GM21515 (cell line): ENCODE results near the gene LHFPL6.

ENCODE experiments used
- ATAC-seq: cut with Tn5 transposase; IDR thresholded peaks from one replicate; pipeline ENCODE4 v1.9.1; 2021; ENCODE audit not compliant: unreplicated experiment

LHFPL6 gene

DNA sequence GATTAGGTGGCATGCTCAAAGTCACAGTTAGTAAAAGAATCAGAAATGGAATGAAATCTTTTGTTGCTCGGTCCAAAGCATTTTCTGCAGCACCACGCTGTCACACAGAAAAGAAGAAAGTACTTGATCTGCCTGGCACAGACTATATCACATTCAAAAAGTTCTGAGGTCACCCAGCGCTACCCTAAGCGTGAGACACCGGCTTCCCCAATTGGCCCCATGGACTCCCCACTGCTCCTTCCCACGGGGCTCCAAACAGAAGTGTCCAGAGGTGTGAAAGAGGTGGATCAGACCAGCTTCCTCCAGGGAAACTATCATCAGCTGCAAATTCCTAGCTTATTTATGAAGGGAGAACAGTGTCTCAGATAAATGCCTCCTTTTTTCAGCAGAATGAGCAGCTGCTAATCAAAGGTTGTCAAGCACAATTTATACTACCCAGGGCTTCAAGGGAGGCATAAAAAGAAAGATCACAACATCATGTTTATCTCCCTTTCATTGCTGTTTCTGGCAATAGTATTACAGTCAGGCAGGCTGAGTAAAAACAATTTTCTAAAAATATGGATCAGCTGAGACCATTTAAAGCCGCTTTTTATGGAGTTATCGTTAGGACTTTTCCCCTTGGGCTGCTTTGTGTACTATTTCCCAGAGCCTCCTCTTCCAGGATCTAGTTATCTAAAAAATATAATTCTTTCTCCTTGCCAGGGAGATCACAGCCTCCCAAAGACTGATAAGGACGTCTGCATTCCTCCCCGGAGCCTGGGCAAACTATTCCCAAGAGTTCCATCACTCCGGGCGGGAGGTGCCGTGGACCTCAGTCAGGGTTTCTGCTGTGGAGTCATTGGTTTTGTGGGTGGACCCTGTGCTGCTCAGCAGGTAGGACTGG, 208.0 kb downstream of the LHFPL6 start:
- no peak for ATAC-seq

DNA sequence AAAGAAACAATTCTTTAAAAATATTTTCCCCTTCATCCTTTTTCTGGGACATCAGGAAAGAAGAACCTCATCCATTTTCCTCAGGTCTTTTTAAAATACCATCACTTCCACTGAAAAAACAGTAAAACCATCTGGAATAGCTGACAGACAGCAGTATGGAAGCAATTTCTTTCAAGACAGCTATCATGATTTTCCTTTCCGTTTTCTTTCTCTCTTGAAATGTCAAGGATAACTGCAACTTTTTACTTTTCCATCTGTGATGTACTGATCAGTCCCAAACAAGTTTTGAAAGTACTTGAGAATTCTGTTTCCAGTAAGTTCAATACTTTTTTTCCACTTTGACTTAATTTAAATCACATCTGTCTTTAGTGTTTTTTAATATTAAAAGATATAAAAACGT, 211.2 kb downstream of the LHFPL6 start:
- ATAC-seq: no peak

DNA sequence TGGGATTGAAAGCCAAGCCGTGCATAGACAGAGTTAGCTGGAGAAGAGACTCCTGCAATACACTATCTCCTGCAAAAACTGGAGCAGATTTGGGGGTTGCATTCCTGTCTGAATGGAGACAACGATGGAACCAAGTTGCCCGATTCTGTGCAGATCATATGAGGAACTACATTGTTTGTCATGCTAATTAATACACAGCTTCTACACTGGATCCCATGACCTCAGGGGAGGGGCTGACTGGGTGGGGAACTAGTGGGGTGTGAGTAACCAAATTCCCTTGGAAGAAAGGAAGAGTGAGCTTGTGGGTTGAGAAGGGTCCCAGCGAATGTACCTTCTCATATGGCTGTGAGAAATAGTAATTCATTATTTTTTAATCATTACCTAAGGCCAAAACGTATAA, 214.0 kb downstream of the LHFPL6 start:
- no peak for ATAC-seq

DNA sequence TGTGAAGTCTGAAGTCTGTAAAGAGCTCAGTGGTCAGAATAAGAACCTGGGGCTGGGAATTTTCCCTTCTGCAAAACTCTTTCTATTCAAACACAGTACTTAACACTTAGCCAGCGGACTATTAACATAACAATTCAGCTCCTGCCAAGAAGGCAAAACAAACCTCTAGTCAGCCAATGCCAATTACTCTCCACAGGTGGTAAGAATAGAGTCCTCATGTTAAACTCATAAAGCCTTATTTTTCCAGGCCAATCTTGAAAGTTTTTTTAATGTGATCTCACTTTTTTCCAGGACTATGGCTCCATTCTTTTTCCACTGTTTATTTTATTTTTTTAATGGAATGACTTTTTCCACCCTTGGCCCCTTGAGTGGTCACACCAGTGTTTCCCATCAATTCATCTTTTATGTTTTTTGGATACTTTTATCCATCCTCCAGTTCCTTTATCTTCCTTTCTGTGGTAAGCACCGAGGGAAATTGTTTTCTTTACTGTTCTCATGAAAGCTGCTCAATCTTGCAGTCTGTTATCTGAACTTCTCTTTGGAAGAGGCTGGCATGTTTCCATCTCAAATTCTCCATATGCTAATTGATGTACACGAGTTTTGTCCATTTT, 217.3 kb downstream of the LHFPL6 start:
- no peak for ATAC-seq

DNA sequence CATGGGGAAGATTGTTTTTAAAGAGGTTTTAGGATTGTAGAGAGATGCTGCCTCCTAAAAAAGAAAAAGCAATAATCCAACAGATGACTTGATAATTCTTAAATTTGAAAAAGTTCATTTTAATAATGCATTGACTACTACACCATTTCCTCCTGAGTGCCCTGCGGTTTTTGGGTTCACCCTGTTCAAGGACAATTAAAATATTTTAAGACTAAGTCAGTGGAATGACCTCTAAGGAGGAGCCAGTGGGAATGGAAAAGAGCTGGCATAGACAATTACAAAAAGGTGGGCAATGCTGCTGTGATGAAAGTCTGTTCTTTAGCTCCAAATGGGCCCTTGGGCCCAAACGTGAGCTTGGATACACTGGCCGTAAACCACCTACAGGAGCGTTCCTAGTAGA, 217.8 kb downstream of the LHFPL6 start:
- ATAC-seq: no peak

DNA sequence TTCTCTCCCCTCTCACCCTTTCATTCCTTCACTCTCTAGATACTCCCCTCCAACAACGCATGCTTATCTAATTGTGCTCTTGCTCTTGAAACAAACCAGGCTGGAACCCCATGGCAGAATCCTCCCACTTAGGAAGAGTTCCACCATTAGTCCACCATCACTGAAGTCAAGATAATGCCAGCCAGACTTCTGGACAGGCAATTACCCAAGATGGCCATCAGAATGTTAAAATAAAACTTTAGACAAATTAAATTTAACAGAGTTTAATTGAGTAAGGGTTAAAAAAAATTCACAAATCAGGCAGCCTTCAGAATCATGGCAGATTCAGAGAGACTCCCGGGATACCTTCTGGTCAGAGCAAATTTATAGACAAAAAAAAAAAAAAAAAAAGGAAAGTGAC, 221.5 kb downstream of the LHFPL6 start:
- ATAC-seq: no peak

DNA sequence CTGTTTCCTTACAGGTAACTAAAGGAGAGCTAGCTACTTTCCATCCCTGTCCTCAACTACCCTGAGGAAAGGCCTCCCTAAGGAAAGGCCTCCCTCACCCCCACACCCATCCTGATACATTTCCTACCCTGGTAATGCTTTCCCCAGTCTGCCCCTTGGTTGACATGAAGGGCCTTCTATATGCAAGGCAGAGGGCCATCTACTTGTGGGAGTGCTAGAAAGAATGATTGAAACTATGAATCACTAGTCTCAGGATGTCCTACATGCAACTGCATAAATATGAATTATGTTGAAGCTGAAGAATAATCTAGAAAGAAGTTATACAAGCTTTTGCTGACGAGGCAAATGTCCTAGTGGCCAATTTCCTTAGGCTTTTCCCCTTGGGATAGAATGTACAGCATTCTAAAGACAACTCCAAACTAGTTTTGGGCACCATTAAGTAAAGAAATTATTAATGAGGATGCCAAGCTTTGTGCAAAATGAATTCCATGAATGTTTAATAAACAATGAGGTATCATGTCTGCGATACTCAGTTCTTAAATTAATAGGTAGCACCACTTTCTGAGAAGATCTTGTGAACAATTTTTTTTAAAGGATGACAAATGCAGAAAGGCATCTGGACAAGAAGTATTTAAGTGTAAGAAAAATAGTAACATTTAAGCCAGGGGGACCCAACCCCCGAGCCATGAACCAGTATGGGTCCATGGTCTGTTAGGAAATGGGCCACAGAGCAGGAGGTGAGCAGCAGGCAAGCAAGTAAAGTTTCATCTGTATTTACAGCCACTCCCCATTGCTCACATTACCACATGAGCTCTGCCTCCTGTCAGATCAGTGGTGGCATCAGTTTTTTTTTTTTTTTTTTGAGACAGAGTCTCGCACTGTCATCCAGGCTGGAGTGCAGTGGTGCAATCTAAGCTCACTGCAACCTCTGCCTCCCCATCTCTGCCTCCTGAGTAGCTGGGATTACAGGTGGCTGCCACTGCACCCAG, 223.0 kb downstream of the LHFPL6 start:
- ATAC-seq: no peak

DNA sequence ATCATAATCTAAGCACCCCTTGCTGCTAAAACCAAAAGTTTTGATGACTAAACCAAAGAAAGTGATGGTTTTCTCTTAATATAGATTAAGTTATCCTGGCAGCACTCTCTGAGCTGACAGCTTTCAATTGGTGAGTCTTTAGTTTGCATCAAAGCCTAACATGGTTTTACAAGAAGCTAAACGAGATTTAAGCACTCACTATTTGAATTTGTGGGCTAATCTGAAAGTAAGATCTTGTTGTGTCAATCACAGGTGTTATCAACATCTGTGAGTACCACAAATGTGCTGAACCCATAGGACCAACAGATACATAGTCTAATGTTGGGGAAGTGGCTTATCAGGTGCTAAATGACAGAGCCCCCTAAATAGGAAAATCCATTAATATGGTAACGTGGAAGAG, 223.9 kb downstream of the LHFPL6 start:
- ATAC-seq: peak; percentile 85

DNA sequence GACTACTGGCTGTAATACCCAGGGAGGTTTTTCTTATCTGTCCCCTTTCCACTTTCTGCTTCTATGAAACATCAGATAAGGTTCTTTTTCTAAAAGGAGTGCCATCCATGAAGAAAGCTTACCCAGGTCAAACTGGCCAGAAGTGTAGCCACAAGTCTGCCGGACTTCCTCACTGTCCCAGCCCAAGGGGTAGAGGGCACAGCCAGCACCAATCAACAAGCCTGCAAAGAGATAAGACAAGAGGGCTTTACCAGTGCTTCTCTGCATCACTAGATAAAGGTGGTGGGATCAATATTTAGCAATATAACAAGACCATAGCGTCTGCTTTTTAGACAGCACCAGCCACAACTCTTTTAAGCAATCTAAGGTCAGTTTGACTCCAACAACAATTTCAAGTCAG, 224.7 kb downstream of the LHFPL6 start:
- ATAC-seq: no peak

DNA sequence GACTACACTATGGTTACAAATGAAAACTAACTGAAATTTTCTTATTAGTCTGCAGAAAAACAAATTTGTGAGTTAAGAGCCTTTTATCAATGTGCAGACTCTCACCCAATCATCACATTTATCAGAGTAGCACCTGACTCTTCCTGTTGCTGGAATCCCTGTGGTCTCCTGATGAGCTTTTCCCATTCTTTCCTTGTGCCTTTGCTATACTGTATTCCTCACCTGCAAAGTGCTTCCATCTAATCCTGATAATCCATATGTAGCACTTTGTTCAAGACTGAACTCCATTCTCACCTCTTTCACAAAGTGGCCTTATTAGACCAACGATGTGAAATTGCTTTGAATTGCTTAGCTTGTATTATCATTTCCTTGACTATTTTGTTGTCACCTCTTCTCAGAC, 225.3 kb downstream of the LHFPL6 start:
- no peak for ATAC-seq

DNA sequence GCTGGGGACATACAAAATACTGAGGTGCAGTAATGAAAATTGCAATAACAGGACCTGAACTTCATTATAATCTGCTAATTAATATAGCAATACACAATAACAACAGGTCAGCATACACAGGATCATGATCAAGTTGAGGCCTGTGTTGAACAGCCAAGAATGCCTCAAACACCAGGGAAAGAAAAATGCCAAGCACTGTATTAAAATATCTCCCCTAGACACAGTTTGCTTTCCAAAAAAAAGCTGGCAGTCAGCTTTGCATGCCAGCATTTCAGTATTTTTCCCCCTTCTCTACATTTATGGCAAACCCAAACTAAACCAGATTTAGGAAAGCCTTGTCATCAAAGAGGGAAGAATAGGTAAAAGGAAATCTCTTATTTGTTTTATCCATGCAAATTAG, 226.9 kb downstream of the LHFPL6 start:
- no peak for ATAC-seq

DNA sequence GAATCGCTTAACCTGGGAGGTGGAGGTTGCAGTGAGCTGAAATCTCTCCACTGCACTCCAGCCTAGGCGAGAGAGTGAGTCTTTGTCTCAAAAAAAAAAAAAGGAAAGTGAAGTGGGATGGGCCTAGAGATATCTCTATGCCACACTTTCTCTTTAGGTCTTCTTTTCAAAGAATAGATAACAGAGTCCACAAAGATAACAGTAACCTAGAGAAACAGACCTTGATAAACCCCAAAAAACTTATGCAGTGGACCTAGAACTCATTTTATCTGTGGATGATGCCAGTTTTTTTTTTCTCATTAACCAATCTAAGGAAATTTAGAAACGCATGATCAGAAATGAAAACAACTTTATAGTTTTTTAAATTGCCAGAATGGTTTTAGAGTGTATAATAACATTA, 227.4 kb downstream of the LHFPL6 start:
- ATAC-seq: no peak

DNA sequence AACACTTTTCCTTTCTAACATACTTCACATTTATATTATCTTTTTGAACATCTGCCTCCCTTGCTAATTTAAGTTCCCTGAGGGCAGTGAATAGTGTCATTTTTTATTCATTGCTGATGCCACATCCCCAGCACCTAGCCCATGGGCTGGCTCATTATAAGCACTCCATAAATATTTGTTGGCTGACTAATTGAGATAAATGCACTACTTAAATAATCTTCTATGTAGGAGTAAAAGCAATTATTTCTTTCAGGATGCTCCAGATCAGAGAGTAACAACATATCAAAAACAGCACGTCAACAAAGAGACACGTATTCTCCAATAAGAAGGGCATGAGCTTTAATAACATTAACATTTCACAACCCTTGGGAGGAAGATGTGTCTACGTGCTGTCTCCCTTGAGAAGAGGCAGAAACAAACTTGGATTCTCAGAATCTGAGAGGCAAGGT, 228.2 kb downstream of the LHFPL6 start:
- ATAC-seq: no peak

DNA sequence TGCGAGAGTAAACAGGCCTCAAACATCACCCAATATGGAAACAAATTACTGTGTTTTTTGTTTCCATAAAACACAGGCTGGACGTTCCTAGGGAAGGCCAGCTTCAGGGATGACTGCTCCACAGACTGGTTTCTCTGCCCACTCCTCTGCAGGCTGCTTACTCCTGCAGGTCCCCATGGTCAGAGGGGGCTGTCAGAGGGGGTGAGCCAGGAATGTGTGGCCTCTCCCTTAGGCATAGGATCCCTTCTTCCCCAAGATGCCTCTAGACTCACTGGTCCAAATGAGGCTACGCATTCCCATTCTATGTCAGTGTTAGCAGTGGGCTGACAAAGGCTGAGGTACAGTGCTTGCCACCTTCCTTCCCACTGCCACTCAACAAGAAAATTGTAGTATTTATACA, 229.8 kb downstream of the LHFPL6 start:
- ATAC-seq: no peak

DNA sequence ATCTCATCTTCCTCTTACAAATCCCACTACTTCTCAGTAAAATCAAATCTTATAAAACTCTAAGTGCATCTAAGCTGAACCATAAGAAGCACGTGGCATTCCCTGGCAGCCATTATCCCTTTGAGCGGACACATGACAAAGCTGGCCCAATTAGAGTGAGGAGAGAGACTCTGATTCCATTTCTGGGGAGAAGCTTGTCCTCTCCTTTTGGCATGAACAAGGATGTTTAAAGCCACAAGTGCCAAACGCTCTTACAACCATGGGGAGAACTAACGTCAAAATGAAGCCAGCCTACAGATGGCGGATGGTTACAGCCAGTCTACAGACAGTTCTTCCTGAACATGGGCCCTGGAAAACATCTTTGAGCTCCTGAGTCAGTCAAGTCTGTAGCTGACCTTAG, 231.3 kb downstream of the LHFPL6 start:
- no peak for ATAC-seq

DNA sequence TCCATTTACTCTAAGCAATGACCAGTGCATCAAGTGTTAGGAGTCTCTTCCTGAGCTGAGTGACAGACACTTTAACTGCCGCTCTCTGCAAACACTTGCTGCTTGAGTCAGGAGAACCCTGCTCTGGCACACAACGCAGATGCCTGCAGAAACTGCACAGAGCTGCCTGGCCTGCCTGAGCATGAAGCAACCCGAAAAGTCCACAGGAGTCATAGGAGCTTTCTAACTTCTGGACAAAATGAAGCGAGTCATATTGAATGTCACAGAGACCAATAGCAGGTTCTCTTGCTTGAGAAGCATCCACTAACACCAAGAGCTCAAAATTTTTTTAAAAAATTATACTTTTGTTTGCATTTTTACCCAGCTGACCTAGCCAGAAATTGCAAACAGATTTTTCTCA, 232.4 kb downstream of the LHFPL6 start:
- ATAC-seq: no peak

DNA sequence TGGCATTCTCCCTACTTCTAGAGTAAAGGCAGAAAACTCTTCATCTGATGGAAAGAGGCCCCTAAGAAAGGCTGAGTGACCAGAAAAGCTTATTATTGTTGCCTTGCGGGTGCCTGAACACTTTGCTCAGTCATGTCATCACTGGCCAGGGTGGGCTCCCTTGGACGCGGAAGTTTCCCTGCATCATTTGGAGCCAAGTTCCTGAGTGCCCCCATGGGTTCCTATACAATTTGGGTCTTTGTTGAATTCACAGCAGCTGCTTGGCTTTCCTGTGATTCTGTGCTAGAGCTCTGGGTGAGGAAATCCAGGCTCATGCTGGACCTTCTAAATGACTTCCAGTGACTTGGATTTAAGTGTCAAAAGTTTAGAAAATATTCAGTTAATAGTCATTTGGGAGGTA, 232.9 kb downstream of the LHFPL6 start:
- no peak for ATAC-seq

DNA sequence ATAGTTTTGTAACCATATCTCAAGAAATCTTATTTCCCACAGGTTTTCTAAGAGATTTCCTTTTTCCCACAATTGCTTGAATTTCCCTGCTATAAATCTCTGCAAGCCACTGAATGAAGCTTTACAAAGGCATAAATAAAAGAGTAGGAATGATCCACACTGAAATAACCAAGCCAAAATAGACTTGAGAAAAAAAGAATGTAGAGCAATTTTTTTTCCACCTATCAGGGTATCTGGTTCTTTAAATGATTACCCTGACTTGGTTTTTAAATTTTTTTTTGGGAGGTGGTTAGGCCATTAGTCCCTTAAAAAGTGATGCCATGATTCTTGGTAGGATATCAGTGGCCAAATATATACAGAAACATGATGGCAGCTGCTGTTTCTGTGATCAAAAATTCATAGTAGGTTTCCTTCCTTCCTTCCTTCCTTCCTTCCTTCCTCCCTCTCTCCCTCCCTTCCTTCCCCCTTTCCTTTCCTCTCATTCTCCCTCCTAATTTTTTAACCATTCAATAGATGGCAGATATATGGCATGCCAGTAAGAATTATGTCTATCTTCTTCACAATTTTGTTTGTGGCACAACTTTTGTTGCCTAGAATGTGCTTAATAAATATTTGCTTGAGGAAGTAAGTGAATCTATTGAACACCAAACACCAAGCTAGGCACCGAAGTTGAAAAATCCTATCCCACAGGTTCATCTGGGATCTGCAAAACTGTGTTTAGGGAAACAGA, 233.7 kb downstream of the LHFPL6 start:
- no peak for ATAC-seq

DNA sequence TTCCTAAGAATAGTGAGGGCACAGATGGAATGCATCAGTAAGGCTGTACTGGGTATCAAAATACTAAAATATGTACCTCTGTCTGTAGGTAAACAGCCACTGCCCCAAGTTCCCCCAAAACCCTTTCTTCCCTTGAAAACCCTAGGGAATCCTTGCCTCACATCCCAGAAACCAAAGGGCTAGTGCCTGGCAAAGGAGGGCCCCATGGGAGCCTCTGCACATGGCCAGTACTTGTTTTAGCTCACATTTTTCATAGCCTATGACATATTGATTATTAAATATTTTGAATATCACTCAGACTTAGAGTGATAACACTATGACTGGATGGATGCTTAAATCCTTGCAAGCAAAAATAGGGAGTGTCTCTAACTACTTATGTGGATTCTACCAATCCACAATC, 237.1 kb downstream of the LHFPL6 start:
- no peak for ATAC-seq

DNA sequence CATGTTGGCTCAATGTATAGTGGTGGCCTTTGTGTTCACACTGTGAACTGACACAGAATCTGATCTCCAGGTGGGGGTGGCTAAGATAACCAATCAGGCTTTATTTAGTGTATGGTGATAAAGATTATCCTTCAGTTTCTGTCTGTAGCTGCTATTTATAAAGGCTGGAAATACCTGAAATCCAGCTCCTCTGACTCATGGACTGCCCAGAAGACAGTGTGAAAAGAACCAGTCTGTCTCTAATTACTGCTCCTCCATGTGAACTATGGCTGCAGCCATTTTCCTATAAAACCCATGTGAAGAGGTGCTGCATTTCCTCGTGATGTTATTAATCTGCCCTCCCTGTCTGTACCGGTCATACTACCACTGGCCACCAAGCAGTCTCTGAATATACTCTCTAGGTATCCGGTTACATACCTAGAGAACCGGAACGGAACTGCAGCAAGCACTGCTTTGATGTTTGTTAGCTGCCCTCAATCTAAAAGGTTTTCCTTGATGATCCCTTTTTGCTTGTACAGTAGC, 238.0 kb downstream of the LHFPL6 start:
- no peak for ATAC-seq

DNA sequence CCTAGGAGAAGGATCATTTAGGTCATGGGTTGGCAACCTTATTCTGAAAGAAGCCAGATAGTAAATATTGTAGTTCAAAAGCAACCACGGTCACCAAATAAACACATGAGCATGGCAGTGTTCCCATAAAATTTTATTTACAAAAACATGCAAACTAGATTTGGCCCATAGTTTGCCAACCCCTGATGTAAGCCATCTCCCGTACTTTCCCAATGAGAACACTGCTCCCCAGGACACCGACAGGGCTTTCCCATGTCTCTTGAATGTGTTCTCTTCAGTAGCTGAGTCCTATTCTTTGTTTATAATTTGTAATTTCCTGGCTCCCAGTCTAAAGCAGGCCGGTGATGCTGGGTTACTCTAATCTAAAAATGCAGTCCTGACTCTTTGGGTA, 239.6 kb downstream of the LHFPL6 start:
- no peak for ATAC-seq
